GM21367 (cell line): ENCODE data around the gene MS4A2.
"Not testable (repeated sequence)": the region's sequence is repeated elsewhere in the genome, so short reads cannot be mapped to it uniquely, and the experiment has no call there.

ENCODE experiments used
- ATAC-seq: cut with Tn5 transposase; IDR thresholded peaks from one replicate; pipeline ENCODE4 v1.9.1; 2021; ENCODE audit not compliant: unreplicated experiment

MS4A2 gene

GRCh38 chr11:60088364-60088763 lies at the start of gene MS4A2:
Gene MS4A2, plus strand, starts transcription at chr11:60088664. Its CDS starts 102 bp downstream, at chr11:60088766.
- ATAC-seq: no peak

DNA sequence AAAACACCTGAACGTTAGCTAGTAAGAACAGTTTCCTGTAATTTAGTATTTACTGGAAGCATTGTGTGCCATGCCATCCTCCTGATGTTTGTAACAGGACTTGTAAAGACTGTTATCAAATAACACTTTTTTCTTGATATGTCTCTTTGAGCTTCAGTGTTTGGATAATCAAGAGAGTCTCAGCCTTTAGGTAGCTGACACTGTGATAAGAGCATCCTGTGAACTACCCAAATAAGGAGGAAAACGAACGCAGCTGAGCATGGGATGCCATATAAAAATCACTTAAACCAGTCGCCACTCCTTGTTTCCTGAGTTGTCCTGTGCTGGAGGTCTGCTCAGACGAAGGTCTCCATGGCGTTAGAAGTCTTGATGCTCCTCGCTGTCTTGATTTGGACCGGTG lies 48.4 kb upstream of the MS4A2 start, which contains the start of gene OOSP2:
OOSP2 (plus strand) TSS at position 301 of the 400 bp plus-strand sequence; CDS start at position 352, 51 bp downstream.
- no peak for ATAC-seq

DNA sequence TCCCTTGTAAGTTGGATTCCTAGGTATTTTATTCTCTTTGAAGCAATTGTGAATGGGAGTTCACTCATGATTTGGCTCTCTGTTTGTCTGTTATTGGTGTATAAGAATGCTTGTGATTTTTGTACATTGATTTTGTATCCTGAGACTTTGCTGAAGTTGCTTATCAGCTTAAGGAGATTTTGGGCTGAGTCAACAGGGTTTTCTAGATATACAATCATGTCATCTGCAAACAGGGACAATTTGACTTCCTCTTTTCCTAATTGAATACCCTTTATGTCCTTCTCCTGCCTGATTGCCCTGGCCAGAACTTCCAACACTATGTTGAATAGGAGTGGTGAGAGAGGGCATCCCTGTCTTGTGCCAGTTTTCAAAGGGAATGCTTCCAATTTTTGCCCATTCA lies 38.0 kb upstream of the MS4A2 start:
- ATAC-seq: not testable (repeated sequence)

DNA sequence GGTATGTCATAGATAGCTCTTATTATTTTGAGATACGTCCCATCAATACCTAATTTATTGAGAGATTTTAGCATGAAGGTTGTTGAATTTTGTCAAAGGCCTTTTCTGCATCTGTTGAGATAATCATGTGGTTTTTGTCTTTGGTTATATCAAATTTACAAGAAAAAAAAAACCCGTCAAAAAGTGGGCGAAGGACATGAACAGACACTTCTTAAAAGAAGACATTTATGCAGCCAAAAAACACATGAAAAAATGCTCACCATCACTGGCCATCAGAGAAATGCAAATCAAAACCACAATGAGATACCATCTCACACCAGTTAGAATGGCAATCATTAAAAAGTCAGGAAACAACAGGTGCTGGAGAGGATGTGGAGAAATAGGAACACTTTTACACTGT lies 37.6 kb upstream of the MS4A2 start:
- not testable (repeated sequence) for ATAC-seq

GRCh38 chr11:60056349-60056969 lies 32.0 kb upstream of the MS4A2 start, which contains the start of gene MS4A3:
Gene MS4A3, plus strand, starts transcription at chr11:60056665. Its CDS starts 4,496 bp downstream, at chr11:60061161.
- ATAC-seq: no peak

DNA sequence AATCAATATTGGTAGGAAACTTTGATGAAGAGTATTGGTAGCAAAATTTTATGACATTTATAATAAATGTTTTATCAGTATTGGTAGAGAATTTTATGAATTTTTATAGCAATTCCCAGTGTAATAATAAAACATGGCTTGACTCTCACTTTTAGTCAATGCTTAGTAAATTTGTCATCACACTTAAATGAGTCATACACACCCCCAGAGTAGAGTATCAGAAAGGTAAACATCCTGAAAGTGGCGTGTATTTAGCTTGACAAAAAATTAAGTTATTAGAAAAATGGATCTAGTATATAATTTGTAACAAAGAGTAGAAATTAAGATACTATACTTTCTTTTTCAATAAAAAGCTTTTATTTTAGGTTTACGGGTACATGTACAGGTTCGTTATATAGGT lies 29.4 kb upstream of the MS4A2 start:
- no peak for ATAC-seq

GRCh38 chr11:60059521-60060240 lies 28.8 kb upstream of the MS4A2 start:
- no peak for ATAC-seq

GRCh38 chr11:60064111-60064510 lies 24.4 kb upstream of the MS4A2 start:
- no peak for ATAC-seq

- no peak for ATAC-seq
Observed at GRCh38 chr11:60065801-60066200, 22.7 kb upstream of the MS4A2 start.

DNA sequence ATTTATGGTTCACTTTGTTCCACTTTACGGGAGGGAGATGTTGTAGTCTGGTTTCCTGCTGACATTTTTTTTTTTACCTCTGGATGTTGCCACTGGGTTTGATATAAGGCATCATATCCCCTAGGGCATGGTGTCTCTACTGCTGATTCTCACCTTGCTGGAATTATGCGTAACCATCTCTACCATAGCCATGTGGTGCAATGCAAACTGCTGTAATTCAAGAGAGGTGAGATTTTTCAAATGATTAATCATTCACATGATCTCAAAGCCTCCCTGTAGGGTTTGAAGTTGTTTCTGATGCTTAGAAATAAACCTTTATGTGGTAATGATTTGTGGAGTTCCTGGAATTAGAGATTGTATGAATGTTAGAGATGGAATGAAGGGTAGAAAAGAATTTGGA lies 19.0 kb upstream of the MS4A2 start:
- ATAC-seq: no peak

GRCh38 chr11:60071644-60072043 lies 16.8 kb upstream of the MS4A2 start:
- not testable (repeated sequence) for ATAC-seq

- ATAC-seq: no peak
Observed at GRCh38 chr11:60077216-60077817, 11.1 kb upstream of the MS4A2 start.

DNA sequence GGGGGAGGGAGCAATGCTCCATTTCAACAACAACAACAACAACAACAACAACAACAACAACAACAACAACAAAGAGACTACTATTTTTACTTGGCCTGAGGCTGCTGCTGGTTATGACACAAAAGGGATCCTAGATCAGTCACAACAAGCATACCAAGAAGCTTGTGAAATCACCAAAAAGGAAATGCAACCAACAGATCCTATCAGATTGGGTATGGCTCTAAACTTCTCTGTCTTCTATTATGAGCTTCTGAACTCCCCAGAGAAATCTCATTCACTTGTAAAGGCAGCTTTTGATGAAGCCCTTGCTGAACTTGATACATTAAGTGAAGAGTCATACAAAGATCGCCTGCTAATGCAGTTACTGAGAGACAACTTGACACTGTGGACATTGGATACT lies 10.5 kb upstream of the MS4A2 start:
- no peak for ATAC-seq

GRCh38 chr11:60078745-60079144 lies 9.7 kb upstream of the MS4A2 start:
- ATAC-seq: no peak

GRCh38 chr11:60080535-60080934 lies 7.9 kb upstream of the MS4A2 start:
- ATAC-seq: no peak

- ATAC-seq: no peak
Observed at GRCh38 chr11:60084631-60085273, 3.7 kb upstream of the MS4A2 start.

- no peak for ATAC-seq
Observed at GRCh38 chr11:60085909-60086308, 2.6 kb upstream of the MS4A2 start.

DNA sequence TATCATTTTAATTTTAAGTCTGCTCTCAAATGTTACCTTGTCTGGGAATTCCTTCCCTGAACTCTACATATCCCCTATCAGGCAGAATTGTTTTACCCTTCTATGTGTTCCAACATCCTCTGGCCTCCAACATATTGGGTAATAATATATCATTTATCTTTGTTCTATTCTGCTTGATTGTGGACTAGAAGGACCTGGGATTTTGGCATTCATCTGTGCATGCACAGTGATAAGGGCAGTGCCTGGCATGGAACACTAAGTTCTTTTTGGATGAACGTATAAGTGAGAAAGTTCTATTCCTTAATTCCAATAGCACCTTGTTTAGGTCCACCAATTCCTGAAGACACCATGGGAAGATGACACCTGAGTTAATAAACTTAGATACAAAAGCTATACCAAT lies 1.2 kb upstream of the MS4A2 start:
- no peak for ATAC-seq

- no peak for ATAC-seq
Observed at GRCh38 chr11:60095477-60096120, 7.1 kb downstream of the MS4A2 start.

- ATAC-seq: no peak
Observed at GRCh38 chr11:60097189-60097588, 8.7 kb downstream of the MS4A2 start.

GRCh38 chr11:60098508-60098907 lies 10.0 kb downstream of the MS4A2 start:
- ATAC-seq: no peak
